ENCODE measurements around the gene GBP3. TPM values are rescaled to one million over a fixed set of nuclear protein-coding genes. Genes with fewer than 3 reads are reported as not detected.
"Not testable (repeated sequence)": the region's sequence is repeated elsewhere in the genome, so short reads cannot be mapped to it uniquely, and the experiment has no call there.

Gene GBP3
- total and polyA plus RNA-seq, 2 experiments from 2014 or later: 0.13 TPM; not detected in 1

- TF ChIP-seq, protein P1, sequence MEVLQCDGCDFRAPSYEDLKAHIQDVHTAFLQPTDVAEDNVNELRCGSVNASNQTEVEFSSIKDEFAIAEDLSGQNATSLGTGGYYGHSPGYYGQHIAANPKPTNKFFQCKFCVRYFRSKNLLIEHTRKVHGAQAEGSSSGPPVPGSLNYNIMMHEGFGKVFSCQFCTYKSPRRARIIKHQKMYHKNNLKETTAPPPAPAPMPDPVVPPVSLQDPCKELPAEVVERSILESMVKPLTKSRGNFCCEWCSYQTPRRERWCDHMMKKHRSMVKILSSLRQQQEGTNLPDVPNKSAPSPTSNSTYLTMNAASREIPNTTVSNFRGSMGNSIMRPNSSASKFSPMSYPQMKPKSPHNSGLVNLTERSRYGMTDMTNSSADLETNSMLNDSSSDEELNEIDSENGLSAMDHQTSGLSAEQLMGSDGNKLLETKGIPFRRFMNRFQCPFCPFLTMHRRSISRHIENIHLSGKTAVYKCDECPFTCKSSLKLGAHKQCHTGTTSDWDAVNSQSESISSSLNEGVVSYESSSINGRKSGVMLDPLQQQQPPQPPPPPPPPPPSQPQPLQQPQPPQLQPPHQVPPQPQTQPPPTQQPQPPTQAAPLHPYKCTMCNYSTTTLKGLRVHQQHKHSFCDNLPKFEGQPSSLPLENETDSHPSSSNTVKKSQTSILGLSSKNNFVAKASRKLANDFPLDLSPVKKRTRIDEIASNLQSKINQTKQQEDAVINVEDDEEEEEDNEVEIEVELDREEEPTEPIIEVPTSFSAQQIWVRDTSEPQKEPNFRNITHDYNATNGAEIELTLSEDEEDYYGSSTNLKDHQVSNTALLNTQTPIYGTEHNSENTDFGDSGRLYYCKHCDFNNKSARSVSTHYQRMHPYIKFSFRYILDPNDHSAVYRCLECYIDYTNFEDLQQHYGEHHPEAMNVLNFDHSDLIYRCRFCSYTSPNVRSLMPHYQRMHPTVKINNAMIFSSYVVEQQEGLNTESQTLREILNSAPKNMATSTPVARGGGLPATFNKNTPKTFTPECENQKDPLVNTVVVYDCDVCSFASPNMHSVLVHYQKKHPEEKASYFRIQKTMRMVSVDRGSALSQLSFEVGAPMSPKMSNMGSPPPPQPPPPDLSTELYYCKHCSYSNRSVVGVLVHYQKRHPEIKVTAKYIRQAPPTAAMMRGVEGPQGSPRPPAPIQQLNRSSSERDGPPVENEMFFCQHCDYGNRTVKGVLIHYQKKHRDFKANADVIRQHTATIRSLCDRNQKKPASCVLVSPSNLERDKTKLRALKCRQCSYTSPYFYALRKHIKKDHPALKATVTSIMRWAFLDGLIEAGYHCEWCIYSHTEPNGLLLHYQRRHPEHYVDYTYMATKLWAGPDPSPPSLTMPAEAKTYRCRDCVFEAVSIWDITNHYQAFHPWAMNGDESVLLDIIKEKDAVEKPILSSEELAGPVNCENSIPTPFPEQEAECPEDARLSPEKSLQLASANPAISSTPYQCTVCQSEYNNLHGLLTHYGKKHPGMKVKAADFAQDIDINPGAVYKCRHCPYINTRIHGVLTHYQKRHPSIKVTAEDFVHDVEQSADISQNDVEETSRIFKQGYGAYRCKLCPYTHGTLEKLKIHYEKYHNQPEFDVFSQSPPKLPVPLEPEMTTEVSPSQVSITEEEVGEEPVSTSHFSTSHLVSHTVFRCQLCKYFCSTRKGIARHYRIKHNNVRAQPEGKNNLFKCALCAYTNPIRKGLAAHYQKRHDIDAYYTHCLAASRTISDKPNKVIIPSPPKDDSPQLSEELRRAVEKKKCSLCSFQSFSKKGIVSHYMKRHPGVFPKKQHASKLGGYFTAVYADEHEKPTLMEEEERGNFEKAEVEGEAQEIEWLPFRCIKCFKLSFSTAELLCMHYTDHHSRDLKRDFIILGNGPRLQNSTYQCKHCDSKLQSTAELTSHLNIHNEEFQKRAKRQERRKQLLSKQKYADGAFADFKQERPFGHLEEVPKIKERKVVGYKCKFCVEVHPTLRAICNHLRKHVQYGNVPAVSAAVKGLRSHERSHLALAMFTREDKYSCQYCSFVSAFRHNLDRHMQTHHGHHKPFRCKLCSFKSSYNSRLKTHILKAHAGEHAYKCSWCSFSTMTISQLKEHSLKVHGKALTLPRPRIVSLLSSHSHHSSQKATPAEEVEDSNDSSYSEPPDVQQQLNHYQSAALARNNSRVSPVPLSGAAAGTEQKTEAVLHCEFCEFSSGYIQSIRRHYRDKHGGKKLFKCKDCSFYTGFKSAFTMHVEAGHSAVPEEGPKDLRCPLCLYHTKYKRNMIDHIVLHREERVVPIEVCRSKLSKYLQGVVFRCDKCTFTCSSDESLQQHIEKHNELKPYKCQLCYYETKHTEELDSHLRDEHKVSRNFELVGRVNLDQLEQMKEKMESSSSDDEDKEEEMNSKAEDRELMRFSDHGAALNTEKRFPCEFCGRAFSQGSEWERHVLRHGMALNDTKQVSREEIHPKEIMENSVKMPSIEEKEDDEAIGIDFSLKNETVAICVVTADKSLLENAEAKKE (CRISPR knock-in tag; IDR thresholded peaks at IDR 0.05): no peak
Observed at GRCh38 chr1:88979054-88979748, 43.5 kb downstream of the GBP3 start (continued).

DNA sequence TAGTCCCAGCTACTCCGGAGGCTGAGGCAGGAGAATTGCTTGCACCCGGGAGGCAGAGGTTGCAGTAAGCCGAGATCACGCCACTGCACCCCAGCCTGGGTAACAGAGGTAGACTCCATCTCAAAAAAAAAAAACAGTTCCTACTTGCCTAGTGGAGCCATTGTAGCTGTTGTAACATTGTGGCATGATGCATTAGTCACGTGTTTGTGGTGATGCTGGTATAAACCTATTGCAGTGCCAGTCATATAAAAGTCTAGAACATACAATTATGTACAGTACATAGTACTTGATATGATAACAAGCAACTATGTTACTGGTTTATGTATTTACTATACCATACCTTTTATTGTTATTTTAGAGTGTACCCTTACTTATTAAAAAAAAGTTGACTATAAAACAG lies 46.4 kb downstream of the GBP3 start:
- Mint-ChIP-seq H3K27ac (no peak overlapping the region), H3K36me3 (ENCODE audit: low read depth) (peaks cover 32% of the 10 kb centered on the region; the same call in 2 of the 3 replicates), H3K9me3 (peaks cover 5% of the 10 kb centered on the region; the same call in 2 of the 3 replicates), H3K4me1 (no peaks in the 10 kb centered on the region), H3K4me3 (no peak overlapping the region), H3K27me3 (ENCODE audit: insufficient read depth, low read depth, poor library complexity) (peaks cover 9% of the 10 kb centered on the region)
- H3K79me2 ChIP-seq (replicated peaks; ENCODE audit: insufficient read depth): peaks cover 55% of the 10 kb centered on the region
- no peaks in the 10 kb centered on the region for H3K4me1 ChIP-seq (ENCODE audit: insufficient read depth)
- no peaks in the 10 kb centered on the region for H3K9me2 ChIP-seq (ENCODE audit: insufficient read depth)
- no peaks in the 10 kb centered on the region for H3F3A ChIP-seq (replicated peaks; ENCODE audit: low read depth)
- no peaks in the 10 kb centered on the region for H3K27me3 ChIP-seq (ENCODE audit: insufficient read depth)
- no peak overlapping the region for H3K4me2 ChIP-seq
- no peak overlapping the region for H3K4me3 ChIP-seq
- DNase-seq (ENCODE audit: low spot score) (no peak), ATAC-seq (no peak)
- no peak overlapping the region for H2AFZ ChIP-seq
- peaks cover 26% of the 10 kb centered on the region for H4K20me1 ChIP-seq (replicated peaks; ENCODE audit: insufficient read depth)
- no peak for TF ChIP-seq POLR2AphosphoS5 (IDR thresholded peaks at IDR 0.05; ENCODE audit: low read depth)
- H3K27ac ChIP-seq (ENCODE audit: low read depth): no peak overlapping the region
- no peaks in the 10 kb centered on the region; the same call in none of the 2 replicates for H3K36me3 ChIP-seq (ENCODE audit: insufficient read depth)

- H2AFZ ChIP-seq; H3K4me1 ChIP-seq (ENCODE audit: insufficient read depth); H3F3A ChIP-seq (replicated peaks; ENCODE audit: low read depth); H3K4me3 ChIP-seq; H3K27ac ChIP-seq (ENCODE audit: low read depth); H3K4me1 Mint-ChIP-seq; DNase-seq (ENCODE audit: low spot score); H3K9me2 ChIP-seq (ENCODE audit: insufficient read depth); H3K27me3 Mint-ChIP-seq (ENCODE audit: insufficient read depth, low read depth, poor library complexity); H3K4me2 ChIP-seq; H3K27me3 ChIP-seq (ENCODE audit: insufficient read depth); H3K36me3 ChIP-seq (ENCODE audit: insufficient read depth); H3K4me3 Mint-ChIP-seq; H3K27ac Mint-ChIP-seq; H3K9me3 Mint-ChIP-seq; ATAC-seq: not testable (repeated sequence)
- peaks cover 30% of the 10 kb centered on the region; the same call in 2 of the 3 replicates for H3K36me3 Mint-ChIP-seq (ENCODE audit: low read depth)
- Histone ChIP-seq H4K20me1 (replicated peaks; ENCODE audit: insufficient read depth) (peaks cover 15% of the 10 kb centered on the region), H3K79me2 (replicated peaks; ENCODE audit: insufficient read depth) (peaks cover 45% of the 10 kb centered on the region)
Observed at GRCh38 chr1:88974616-88975172, 48.0 kb downstream of the GBP3 start.
